ENCODE measurements around the gene HEATR1.
"Not testable (repeated sequence)": the region's sequence is repeated elsewhere in the genome, so short reads cannot be mapped to it uniquely, and the experiment has no call there.

Gene HEATR1

GRCh38 chr1:236590553-236591150, 13.7 kb downstream of the HEATR1 start:
- no peak for DNase-seq (ENCODE audit: low read depth)
- TF ChIP-seq CTCF (IDR thresholded peaks at IDR 0.05; ENCODE audit: insufficient read depth, low read depth, low read length, missing control alignments): no peak
- H3K4me3 ChIP-seq (ENCODE audit: low read length): no peak overlapping the region

- no peak for DNase-seq (ENCODE audit: low read depth)
- no peak overlapping the region for H3K4me3 ChIP-seq (ENCODE audit: low read length)
- no peak for TF ChIP-seq CTCF (IDR thresholded peaks at IDR 0.05; ENCODE audit: insufficient read depth, low read depth, low read length, missing control alignments)
Measured at GRCh38 chr1:236589531-236589930, 14.8 kb downstream of the HEATR1 start.

GRCh38 chr1:236581528-236581927, 22.8 kb downstream of the HEATR1 start:
- TF ChIP-seq CTCF (IDR thresholded peaks at IDR 0.05; ENCODE audit: insufficient read depth, low read depth, low read length, missing control alignments): no peak
- no peak overlapping the region for H3K4me3 ChIP-seq (ENCODE audit: low read length)
- no peak for DNase-seq (ENCODE audit: low read depth)

GRCh38 chr1:236580404-236580803, 23.9 kb downstream of the HEATR1 start:
- DNase-seq (ENCODE audit: low read depth); H3K4me3 ChIP-seq (ENCODE audit: low read length): not testable (repeated sequence)

- no peak overlapping the region for H3K4me3 ChIP-seq (ENCODE audit: low read length)
- TF ChIP-seq CTCF (IDR thresholded peaks at IDR 0.05; ENCODE audit: insufficient read depth, low read depth, low read length, missing control alignments): no peak
- DNase-seq (ENCODE audit: low read depth): no peak
Measured at GRCh38 chr1:236578661-236579060, 25.7 kb downstream of the HEATR1 start.

GRCh38 chr1:236577041-236577440, 27.3 kb downstream of the HEATR1 start:
- not testable (repeated sequence) for H3K4me3 ChIP-seq (ENCODE audit: low read length); DNase-seq (ENCODE audit: low read depth)

GRCh38 chr1:236576004-236576403, 28.3 kb downstream of the HEATR1 start:
- no peak for DNase-seq (ENCODE audit: low read depth)
- no peak for TF ChIP-seq CTCF (IDR thresholded peaks at IDR 0.05; ENCODE audit: insufficient read depth, low read depth, low read length, missing control alignments)
- H3K4me3 ChIP-seq (ENCODE audit: low read length): no peak overlapping the region

- H3K4me3 ChIP-seq (ENCODE audit: low read length): no peak overlapping the region
- no peak for TF ChIP-seq CTCF (IDR thresholded peaks at IDR 0.05; ENCODE audit: insufficient read depth, low read depth, low read length, missing control alignments)
- DNase-seq (ENCODE audit: low read depth): no peak
Measured at GRCh38 chr1:236575523-236575922, 28.8 kb downstream of the HEATR1 start.

Measured in epithelial cell of esophagus (primary cell).